ENCODE results near the gene UTS2B. TPM values are rescaled to one million over a fixed set of nuclear protein-coding genes. Genes with fewer than 3 reads are reported as not detected.
A peak's percentile ranks its signal among the peaks of the same experiment; 100 is the strongest.

The UTS2B gene
- total and polyA plus RNA-seq, 9 donors = 0.60 to 1.0 (median 0.92) TPM

GRCh38 chr3:191353022-191353777 is 22.9 kb upstream of the UTS2B start:
- TF ChIP-seq, protein P1, sequence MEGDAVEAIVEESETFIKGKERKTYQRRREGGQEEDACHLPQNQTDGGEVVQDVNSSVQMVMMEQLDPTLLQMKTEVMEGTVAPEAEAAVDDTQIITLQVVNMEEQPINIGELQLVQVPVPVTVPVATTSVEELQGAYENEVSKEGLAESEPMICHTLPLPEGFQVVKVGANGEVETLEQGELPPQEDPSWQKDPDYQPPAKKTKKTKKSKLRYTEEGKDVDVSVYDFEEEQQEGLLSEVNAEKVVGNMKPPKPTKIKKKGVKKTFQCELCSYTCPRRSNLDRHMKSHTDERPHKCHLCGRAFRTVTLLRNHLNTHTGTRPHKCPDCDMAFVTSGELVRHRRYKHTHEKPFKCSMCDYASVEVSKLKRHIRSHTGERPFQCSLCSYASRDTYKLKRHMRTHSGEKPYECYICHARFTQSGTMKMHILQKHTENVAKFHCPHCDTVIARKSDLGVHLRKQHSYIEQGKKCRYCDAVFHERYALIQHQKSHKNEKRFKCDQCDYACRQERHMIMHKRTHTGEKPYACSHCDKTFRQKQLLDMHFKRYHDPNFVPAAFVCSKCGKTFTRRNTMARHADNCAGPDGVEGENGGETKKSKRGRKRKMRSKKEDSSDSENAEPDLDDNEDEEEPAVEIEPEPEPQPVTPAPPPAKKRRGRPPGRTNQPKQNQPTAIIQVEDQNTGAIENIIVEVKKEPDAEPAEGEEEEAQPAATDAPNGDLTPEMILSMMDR (IDR thresholded peaks at IDR 0.05) = no peak
- no peak for TF ChIP-seq EP300 (IDR thresholded peaks at IDR 0.05)
- no peak for TF ChIP-seq POLR2A (IDR thresholded peaks at IDR 0.05)
- H3K9me3 ChIP-seq = no peaks in the 10 kb centered on the region
- H3K36me3 ChIP-seq = no peaks in the 10 kb centered on the region
- no peak overlapping the region for H3K4me3 ChIP-seq
- intact Hi-C loops (cut with DNase I) = no loop called here
- no peak overlapping the region for H3K27ac ChIP-seq
- WGBS, 3 donors = 44 to 64% (median 52%) methylated on average over 7 of the region's 7 CpGs
- DNase-seq = no peak
- peaks cover 16% of the 10 kb centered on the region for H3K4me1 ChIP-seq (ENCODE audit: insufficient read depth)
- no peaks in the 10 kb centered on the region for H3K27me3 ChIP-seq

GRCh38 chr3:191352014-191352413 is 21.7 kb upstream of the UTS2B start:
- H3K9me3 ChIP-seq = no peaks in the 10 kb centered on the region
- intact Hi-C loops (cut with DNase I) = no loop called here
- TF ChIP-seq, protein P1 (IDR thresholded peaks at IDR 0.05) = no peak
- no peak for TF ChIP-seq EP300 (IDR thresholded peaks at IDR 0.05)
- no peak for TF ChIP-seq POLR2A (IDR thresholded peaks at IDR 0.05)
- 36 to 77% (median 69%) methylated on average over 1 of the region's 1 CpG for WGBS, 3 donors
- H3K27ac ChIP-seq = no peak overlapping the region
- H3K36me3 ChIP-seq = no peaks in the 10 kb centered on the region
- no peak overlapping the region for H3K4me3 ChIP-seq
- peaks cover 16% of the 10 kb centered on the region for H3K4me1 ChIP-seq (ENCODE audit: insufficient read depth)
- DNase-seq = no peak
- no peaks in the 10 kb centered on the region for H3K27me3 ChIP-seq

- TF ChIP-seq EP300 (IDR thresholded peaks at IDR 0.05) (no peak), POLR2A (IDR thresholded peaks at IDR 0.05) (no peak)
- TF ChIP-seq, protein P1 (IDR thresholded peaks at IDR 0.05) = no peak
- intact Hi-C loops (cut with DNase I) = no loop called here
- peak in 3 of 5 donors; percentile 22 to 41 (median 33) for DNase-seq
- no peaks in the 10 kb centered on the region for H3K27me3 ChIP-seq
- no peaks in the 10 kb centered on the region for H3K36me3 ChIP-seq
- H3K9me3 ChIP-seq = no peaks in the 10 kb centered on the region
- H3K27ac ChIP-seq = peak overlapping the region in 1 of 2 donors; percentile 27
- WGBS, 3 donors = 4 to 15% (median 6%) methylated on average over 5 of the region's 5 CpGs
- H3K4me3 ChIP-seq = no peak overlapping the region
- H3K4me1 ChIP-seq (ENCODE audit: insufficient read depth) = peaks cover 16% of the 10 kb centered on the region
Measured at GRCh38 chr3:191350396-191351090, 20.2 kb upstream of the UTS2B start.

- Histone ChIP-seq H3K27me3 (no peaks in the 10 kb centered on the region), H3K4me1 (ENCODE audit: insufficient read depth) (peaks cover 19% of the 10 kb centered on the region), H3K9me3 (no peaks in the 10 kb centered on the region), H3K36me3 (no peaks in the 10 kb centered on the region), H3K4me3 (no peak overlapping the region), H3K27ac (no peak overlapping the region)
- 90 to 96% (median 96%) methylated on average over 1 of the region's 1 CpG for WGBS, 3 donors
- TF ChIP-seq POLR2A (IDR thresholded peaks at IDR 0.05) (no peak), EP300 (IDR thresholded peaks at IDR 0.05) (no peak)
- TF ChIP-seq, protein P1 (IDR thresholded peaks at IDR 0.05) = no peak
- intact Hi-C loops (cut with DNase I) = no loop called here
- no peak for DNase-seq
Measured at GRCh38 chr3:191348098-191348497, 17.8 kb upstream of the UTS2B start.

All from ovary (tissue), 9 donors.